Suppressor macrophage treated with lipopolysaccharide for 4 hours (primary cell): ENCODE measurements around the gene WBP1.
"Not testable (repeated sequence)": the region's sequence is repeated elsewhere in the genome, so short reads cannot be mapped to it uniquely, and the experiment has no call there.

Experiments used
- DNase-seq: peaks from one replicate; pipeline ENCODE4 v3.0.0-alpha.2; 2020

Gene WBP1

GRCh38 chr2:74454654-74455511, 3.4 kb upstream of the WBP1 start, which contains the start of gene INO80B:
Gene INO80B, plus strand, starts transcription at chr2:74455087. Its CDS starts 30 bp downstream, at chr2:74455117.
- DNase-seq = peak; percentile 98

DNA sequence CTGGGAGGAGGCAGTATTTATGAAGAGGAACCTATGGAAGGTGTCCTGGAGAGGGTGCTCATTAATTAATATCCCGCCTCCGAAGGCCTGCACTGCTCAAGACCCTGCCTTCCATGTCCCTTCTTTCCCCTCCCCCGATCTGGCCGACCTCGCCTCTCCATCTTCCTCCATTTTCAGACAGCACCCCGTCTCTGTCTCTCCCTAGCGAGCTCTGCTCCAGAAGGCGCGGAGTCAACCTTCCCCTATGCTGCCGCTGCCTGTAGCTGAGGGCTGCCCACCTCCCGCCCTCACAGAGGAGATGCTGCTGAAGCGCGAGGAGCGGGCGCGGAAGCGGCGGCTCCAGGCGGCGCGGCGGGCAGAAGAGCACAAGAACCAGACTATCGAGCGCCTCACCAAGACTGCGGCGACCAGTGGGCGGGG, 1.1 kb upstream of the WBP1 start:
- DNase-seq = no peak

DNA sequence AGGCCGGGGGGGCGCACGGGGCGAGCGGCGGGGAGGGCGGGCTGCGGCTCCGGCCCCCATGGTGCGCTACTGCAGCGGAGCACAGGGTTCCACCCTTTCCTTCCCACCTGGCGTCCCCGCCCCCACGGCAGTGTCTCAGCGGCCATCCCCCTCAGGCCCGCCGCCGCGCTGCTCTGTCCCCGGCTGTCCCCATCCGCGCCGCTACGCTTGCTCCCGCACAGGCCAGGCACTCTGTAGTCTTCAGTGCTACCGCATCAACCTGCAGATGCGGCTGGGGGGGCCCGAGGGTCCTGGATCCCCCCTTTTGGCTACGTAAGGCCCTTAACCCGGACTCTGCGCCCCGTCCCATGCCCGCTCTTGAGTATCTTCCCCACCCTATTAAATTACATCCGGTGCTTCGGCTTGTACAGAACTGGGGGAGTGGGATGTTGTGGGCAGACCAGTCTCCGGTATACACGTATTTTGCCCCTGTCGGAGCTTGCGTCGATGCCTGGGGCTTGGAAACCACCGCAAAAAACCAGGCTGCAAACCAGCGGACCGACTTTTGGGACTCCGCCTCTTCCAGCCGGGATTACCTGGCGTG, 598 bp upstream of the WBP1 start:
- DNase-seq = peak; percentile 33

GRCh38 chr2:74458938-74459363, 713 bp downstream of the WBP1 start:
- DNase-seq = no peak

GRCh38 chr2:74459503-74460118, 1.4 kb downstream of the WBP1 start:
- not testable (repeated sequence) for DNase-seq

DNA sequence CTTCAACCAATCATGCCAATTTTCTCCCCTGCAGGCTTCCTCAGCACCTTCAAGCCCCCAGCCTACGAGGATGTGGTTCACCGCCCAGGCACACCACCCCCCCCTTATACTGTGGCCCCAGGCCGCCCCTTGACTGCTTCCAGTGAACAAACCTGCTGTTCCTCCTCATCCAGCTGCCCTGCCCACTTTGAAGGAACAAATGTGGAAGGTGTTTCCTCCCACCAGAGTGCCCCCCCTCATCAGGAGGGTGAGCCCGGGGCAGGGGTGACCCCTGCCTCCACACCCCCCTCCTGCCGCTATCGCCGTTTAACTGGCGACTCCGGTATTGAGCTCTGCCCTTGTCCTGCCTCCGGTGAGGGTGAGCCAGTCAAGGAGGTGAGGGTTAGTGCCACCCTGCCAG, 1.9 kb downstream of the WBP1 start:
- DNase-seq = not testable (repeated sequence)

DNA sequence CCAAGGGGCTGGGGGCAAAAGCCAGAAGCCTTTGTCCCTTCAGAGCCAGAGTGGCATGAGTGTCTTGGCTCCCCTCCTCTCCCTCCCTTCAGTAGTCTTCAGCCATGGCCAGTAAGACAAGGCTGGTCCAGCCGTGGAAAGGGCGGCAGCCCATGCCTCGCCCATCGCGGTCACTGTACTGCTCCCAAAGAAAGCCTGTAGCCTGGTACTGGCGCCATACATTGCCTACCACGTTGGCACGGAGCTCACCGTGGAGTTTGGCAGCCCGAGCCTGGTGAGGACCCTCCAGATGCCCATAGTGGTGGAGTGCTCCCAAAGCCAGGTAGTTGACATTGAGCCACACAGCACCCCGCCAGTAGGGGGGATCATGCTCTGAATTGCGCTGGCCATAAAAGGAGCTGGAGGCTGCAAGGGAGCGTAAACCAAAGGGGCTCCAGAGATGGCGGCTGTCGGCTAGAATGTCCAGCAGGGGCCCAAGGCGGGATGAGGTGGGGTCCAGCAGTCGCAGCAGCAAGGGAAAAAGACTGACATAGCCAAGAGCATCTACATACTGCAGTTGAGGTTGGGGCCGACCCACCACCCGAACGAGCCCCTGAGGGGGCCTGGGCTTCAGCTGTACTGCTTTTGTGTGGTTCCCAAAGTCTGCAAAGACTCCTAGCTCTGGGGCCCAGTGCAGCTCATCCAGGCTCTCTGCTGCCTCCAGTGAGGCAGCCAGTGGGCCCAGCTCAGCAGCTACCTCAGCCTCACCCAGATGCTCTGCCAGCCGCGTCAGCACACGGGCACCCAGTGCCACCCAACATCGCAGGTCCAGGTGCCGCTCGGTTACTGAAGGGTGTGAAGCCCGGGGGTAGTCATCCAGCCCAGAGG, 3.2 kb downstream of the WBP1 start:
- no peak for DNase-seq

DNA sequence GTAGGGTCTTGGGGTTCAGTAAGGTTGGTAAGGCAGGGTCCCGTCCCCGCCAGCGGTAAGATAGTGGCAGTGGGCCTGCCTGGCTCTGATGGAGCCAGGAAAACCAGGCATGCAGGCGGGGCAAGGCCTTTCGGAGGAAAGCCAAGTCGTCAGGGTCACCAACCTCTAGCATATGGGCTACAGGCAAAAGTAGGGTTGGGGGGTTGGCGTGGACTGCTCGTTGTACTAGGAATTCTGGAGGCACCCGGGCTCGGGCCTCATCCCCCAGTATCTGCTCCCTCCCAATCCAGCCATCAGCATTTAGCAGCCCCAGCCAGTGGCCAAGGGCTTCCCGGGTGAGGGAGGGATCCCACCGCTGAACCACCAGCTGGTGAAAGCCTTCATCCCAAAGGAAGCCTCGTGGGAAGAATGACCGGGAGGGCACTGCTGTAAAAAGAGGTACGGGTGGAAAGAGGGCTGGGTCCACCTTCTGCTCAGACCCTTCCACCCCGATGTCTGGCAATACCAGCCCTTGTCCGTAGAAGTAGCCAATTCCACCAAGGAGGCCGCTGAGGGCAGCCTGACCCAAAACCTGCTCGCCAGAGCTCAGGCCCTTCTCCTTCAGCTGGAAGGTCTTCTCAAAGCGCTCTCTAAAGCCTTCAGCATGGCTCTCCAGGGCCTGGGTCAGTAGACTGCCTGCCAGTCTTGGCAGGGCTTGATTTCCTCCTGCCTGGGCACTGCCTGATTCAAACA, 4.0 kb downstream of the WBP1 start:
- DNase-seq = no peak

GRCh38 chr2:74462786-74463105, 4.5 kb downstream of the WBP1 start:
- DNase-seq = no peak

DNA sequence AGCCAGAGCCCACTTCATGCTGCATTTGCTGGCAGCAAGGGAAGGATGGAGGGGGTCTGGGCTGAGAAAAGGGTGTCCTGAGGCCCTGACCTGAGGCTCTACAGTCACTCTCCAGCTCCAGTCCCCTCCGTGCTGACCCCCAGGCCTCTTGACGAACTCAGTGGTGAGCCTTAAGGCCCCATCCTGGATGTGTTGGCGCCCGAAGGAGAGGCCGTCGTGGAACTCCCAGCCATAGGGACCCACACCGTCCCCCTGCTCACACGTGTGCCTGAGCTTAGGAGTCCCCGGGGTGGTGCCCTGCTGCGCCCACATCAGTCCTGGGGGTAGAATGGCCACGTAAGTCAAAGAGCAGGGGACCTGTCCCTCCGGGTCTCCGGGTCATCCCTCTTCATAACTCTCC, 6.2 kb downstream of the WBP1 start:
- DNase-seq = no peak

GRCh38 chr2:74470742-74471141, 12.5 kb downstream of the WBP1 start:
- DNase-seq = not testable (repeated sequence)

- no peak for DNase-seq
These were observed 13.3 kb downstream of the WBP1 start for GRCh38 chr2:74471332-74472065.

DNA sequence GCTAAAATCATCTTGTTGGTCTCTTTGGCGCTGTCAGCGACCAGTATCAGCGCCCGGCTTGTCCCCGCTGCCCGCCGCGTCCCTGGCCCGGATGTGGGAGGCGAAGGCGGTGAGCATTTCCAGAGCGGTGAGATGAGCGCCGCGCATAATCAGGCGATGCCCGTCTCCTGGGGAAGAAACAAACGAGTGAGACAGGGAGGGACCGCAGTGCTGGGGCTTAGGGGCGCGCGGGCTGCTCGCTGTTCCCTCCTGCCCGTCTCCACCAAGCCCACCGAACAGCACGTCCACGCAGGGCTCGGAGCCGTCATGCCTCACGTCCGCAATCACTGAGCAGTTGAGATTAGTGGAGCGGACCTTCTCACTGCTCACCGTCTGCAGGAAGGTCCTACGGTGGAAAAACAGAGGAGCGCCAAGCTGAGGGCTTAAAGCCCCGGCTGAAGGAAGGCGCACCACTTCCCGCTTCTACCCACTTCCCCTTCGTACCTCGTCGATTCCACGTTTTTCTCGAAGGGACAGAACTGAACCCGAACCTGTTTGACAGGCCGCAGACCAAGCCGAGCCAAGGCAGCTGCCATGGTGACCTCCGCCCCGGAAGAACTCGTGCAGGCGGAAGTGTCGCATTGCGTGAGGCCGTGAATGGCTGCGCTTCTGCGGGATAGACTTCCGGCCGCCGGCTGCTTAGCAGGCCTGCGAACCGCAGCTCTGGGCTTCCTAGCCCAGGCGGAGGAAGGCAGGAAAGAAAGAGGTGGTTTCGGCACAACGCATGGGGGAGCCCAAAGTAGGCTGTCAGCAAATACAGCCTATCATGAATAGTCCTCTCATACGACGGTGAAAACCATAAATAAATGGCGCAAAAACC, 14.1 kb downstream of the WBP1 start, which contains the start of gene MRPL53:
Gene MRPL53 (minus strand): TSS at position 595 of the 859 bp plus-strand sequence. CDS start 20 bp downstream, at position 575.
- DNase-seq = peak; percentile 96

DNA sequence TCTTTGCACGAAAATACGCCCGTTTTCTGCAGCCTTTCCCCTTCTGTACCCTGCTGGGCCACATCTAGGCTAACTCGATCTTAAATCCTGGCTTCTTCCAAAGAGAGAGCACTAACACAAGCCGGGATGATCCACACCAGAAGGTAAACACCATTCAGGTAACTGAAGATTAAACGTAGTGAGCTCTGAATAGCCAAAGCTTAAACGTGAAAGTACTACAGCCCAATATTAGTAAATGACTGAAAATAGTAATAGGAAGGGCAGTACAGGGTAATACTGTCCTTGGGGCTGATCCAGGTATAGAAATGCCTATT, 14.7 kb downstream of the WBP1 start:
- no peak for DNase-seq

DNA sequence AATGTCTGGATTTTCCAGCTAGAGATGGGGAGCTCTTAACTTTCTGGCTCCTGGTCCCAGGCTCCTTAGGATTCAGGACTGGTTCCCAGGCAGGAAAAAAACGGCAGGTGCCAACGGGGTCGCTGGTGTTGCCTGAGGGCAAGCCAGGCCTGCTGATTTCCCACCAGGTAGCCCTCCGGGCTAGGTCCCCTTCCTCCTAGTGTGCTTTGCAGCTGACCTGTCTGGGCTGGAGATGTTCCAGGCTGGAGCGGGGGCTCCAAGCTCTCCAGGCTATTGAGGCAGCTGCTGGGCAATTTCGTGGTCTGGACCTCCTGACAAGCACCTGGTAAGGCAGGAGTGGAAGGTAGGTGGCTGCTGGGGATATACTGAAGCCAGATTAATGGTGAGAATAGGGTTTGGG, 16.2 kb downstream of the WBP1 start:
- no peak for DNase-seq

- no peak for DNase-seq
These were observed 16.7 kb downstream of the WBP1 start for GRCh38 chr2:74474899-74475298.

DNA sequence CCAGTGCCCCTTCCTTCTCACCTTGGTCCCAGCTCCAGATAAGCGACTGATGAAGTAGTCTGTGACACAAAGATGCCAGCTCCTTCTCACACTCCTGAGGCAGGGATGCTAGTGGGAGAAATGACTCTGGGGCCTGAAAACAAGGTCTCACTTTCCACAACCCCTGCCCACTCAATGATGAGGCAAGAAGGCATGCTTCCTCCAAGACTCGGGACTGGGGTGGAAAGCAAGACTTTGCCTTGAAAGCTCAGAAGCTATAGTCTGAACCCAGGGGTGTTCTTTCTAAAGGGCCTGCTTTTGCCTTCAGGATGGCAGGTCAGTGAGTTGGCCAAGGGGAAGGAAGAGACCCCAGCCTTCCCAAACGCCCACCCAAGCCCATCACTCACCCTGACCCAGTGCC, 23.2 kb downstream of the WBP1 start:
- peak; percentile 73 for DNase-seq

- peak; percentile 9 for DNase-seq
These were observed 23.9 kb downstream of the WBP1 start for GRCh38 chr2:74481961-74482800.

GRCh38 chr2:74482801-74483674, 24.8 kb downstream of the WBP1 start, which contains the start of the genes CCDC142 and TTC31:
Gene CCDC142, minus strand, starts transcription at chr2:74482998. Its CDS starts 161 bp downstream, at chr2:74482837.
Gene TTC31, plus strand, starts transcription at chr2:74483081. Its CDS starts 15 bp downstream, at chr2:74483096.
- DNase-seq = peak; percentile 97
